ENCODE results near the gene ACOD1.
"Not testable (repeated sequence)": the region's sequence is repeated elsewhere in the genome, so short reads cannot be mapped to it uniquely, and the experiment has no call there.

ACOD1 gene

DNA sequence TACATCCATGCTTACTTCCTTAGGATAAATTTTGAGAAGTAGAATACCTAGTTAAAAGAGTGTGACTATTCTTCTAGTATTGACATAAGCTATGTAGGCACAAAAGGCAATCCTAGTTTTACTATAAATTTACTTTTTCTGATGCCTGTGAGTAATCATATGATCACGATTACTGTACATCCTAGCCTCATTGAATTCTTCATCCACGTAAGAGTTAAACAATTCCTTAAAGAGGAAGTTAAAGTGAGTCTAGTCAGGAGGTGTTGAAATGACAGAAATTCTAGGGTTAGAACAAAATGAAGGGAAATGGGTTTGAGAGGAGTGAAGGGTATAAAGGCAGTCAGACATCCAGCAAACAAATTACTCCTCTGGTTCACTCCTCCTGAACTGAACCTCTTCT lies at the start of gene ACOD1:
Gene ACOD1 (plus strand): TSS at position 363 of the 400 bp plus-strand sequence. CDS start 48 bp downstream, outside the sequence.
- DNase-seq = no peak

DNA sequence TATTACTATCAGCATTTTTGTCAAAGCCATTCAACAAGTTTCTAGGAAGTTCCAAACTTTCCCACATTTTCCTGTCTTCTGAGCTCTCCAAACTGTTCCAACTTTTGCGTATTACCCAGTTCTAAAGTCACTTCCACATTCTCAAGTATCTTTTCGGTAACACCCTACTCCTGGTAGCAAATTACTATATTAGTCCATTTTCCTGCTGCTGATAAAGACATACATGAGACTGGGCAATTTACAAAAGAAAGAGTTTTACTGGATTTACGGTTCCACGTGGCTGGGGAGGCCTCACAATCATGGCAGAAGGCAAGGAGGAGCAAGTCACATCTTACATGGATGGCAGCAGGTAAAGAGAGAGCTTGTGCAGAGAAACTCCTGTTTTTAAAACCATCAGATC lies 49.2 kb upstream of the ACOD1 start:
- not testable (repeated sequence) for DNase-seq

DNA sequence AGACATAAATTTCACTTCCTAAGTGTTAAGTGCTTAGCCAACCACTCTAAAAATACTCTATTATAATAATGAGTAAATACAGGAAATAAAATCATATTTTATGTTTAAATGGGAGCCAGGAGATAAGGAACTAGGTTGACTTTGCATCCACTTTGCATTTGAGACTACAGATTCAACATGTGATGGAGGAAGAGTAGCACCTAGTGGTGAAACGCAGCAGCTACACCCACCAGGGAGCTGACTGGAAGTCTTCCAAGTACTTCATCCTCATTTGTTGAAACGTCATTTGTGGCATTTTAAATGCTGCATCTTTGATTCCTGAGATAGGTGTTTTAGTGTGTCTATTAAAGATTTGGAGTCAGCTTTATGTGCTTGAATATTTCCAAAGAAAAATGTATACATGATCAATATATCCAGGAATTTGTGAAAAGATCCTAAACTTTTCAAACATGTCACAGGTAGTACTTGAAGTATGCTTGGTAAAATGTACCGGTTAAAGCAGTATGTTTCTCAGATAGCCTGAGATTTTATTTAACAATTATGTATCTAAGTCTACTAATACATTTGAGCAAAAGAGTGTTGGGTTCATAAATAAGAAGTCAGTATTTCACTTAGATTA lies 44.7 kb upstream of the ACOD1 start:
- no peak for DNase-seq

DNA sequence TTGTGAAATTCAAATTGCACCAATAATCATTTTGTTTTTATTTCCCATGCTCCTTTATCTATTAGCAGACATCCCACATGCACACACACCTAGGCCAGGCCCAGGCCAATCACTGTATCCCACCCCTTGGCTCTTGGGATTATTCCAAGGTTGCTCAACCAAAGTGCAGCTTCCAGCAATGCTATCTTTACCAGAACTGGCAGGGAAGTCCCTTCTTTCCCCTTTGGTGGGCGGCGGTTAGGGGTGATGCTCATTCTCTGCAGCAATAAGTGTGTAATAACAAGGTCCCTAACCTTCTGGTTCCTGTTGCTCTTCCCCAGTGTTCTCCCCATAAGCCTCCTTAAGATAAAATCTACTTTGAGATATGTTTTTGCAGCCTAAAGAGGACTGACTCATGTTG lies 43.8 kb upstream of the ACOD1 start:
- DNase-seq = no peak

DNA sequence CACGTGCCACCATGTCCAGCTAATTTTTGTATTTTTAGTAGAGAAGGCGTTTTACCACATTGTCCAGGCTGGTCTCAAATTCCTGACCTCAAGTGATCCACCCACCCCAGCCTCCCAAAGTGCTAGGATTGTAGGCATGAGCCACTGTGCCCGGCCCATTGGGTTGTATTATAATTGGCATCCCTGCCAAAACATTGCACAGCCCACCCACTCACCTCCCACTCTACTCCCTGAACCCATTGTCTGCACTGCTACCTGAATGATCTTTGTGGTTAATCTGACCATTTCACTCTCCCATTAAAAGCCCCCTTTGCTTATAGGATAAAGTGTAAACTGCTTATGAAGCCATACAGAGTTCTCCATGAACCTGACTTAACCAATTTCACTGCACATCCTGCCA lies 35.8 kb upstream of the ACOD1 start:
- no peak for DNase-seq

DNA sequence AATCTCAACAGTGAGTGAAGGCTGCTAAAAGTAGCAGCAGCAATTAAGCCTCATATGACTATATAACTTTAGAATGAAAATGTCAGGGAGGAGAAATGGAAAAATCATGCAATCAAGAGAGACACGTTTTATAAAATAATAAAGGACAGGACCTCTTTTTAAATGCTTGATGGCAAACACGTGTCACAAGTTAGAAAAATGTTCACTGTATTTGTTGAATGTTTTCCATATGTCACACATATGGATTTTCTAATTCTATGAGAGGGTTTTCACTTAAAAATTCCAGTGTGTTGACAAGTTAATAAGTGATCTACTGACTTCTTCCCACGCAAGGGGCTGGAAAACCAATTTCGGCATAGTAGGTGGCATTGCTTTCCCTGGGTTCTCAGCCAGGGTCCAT lies 34.4 kb upstream of the ACOD1 start:
- DNase-seq = no peak

DNA sequence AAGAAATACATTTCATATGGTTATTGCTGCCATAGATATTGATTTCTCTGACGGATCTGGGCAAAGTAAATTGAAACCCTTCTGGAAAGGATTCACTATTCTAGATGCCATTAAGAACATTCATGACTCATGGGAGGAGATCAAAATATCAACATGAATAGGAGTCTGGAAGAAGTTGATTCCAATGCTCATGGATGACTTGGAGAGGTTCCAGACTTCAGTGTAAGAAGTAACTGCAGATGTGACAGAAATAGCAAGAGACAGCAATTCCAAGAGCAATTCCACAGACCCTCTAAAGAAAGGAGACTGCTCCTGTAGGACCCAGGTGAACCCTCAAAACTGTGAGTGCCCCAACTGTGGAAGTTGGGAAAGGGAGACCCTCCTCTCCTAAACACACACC lies 31.2 kb upstream of the ACOD1 start:
- no peak for DNase-seq

DNA sequence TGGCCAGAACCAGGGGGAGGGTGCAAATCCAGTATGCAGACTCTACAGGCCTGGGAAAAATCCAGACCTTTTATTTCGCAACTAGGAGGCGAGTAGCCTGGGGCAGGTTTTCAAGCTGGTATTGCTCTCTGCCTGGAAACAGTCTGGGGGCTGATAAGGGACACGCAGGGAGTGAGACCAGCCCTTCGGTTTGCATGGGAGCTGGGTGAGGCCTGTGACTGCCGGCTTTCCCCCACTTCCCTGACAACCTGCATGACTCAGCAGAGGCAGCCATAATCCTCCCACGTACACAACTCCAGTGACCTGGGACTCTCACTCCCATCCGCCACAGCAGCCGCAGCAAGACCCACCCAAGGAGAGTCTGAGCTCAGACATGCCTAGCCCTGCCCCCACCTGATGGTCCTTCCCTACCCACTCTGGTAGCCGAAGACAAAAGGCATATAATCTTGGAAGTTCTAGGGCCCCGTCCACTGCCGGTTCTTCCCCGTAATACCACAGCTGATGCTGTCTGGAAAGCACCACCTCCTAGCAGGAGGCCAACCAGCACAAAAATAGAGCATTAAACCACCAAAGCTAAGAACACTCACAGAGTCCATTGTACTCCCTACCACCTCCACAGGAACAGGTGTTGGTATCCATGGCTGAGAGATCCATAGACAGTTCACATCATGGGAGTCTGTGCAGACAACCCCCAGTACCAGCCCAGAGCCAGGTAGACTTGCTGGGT lies 30.4 kb upstream of the ACOD1 start:
- DNase-seq = not testable (repeated sequence)

DNA sequence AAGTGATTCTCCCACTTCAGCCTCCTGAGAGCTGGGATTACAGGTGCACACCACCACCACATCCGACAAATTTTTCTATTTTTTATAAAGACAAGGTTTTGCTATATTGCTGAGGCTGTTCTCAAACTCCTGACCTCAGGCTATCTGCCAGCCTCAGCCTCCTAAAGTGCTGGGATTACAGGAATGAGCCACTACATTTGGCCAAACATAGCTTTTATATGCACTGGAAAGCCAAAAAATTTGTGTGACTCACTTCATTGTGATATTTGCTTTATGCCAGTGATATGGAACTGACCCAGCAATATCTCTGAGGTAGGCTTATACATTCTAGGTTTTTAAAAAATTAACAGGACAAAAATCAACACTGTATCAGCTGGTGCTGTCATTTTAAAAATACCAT lies 26.8 kb upstream of the ACOD1 start:
- no peak for DNase-seq

DNA sequence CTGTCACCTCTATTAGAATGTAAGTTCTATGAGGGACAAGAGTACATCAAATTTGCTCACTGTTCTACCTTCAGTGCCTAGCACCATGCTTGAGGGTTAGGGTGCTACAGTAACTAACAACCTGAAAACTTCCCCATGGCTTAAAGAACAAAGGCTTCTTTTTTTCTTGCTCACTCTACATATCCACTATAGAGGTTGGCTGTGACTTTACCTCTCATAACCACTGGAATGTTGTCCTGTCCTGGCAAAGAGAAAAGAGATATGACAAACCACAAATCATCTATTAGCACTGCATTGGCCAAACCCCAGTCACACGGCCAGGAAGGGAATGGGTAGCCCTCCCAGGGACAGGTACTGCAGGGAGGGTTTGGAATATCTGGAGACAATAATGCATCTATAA lies 23.2 kb upstream of the ACOD1 start:
- no peak for DNase-seq

DNA sequence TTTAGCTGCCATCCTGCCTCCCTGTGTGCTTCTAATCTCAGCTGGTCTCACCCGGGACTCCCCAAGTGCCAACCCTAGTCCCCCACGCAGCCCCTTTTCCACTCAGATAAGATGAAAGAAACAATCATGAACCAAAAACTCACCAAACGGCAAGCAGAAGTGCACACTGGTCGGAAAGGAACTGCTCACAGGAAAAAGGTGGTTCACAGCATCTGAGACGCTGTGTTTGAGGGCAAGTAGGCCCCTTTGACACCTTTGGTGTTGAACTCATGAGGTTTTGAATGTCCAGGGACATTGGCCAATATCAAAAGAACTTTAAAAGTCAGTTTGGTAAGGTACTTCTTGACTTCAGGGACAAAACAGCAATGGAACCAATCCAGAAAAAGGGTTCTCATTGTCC lies 20.4 kb upstream of the ACOD1 start:
- no peak for DNase-seq

DNA sequence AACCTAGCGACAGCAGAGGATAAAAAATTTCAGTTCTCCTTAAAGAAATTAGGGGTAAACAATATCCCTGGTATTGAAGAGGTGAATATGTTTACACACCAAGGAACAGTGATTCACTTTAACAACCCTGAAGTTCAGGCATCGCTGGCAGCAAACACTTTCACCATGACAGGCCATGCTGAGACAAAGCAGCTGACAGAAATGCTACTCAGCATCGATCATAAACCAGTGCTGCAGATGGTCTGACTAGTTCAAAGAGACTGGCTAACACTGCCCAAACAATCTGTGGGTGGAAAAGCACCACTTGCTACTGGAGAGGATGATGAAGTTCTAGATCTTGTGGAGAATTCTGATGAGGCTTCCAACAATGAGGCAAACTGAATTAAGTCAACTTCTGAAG lies 19.9 kb upstream of the ACOD1 start:
- DNase-seq = no peak

DNA sequence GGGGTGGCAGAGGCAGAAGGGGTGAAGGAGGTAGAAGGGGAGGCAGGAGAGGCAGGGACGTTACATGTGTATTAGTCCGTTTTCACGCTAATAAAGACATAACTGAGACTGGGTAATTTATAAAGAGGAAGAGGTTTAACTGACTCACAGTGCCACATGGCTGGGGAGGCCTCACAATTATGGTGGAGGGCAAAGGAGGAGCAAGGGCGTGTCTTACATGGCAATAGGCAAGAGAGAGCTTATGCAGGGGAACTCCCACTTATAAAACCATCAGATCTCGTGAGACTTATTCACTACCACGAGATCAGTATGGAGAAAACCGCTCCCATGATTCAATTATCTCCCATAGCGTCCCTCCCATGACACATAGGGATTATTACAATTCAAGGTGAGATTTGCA lies 19.0 kb upstream of the ACOD1 start:
- DNase-seq = no peak

DNA sequence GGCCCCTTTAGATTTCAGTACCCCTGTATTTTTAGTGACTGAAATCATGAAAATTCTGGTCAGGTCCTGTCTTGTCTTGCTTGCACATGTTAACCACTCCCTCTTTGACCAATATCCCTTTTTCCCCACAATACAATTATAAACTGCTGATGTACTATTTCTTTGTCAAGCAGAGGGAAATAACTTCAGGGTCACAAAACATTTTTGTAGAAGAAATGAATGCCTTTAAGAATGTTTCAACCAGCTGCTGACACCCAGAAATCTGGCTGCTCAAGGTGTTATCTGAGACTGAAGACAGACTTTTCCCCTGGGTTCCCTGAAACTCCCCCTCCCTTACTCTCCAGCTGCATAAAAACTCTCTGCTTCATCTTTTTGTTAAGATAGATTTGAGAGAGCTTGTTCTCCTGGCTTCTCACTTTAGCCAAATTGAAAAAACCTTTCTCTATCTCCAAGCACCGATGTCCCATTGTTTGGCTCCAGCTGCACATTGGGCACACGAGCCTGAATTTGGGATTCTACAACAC lies 18.4 kb upstream of the ACOD1 start:
- no peak for DNase-seq

DNA sequence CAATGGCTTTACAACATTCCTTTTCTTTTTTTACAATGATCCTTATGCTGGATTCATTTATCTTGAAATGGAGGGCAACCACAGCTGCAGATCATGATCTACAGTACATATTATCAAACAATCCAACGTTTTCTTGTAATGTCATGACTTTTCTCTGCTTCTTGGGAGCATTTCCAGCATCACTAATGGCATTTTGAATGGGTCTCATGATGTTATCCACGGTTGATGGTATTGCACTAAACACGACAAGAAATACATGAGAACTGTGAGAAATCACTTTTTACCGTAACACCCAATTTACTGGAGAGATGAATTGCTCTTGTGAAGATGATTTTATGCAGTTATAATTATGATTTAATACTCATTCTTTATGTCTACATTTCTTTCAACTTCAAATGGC lies 16.2 kb upstream of the ACOD1 start:
- no peak for DNase-seq

DNA sequence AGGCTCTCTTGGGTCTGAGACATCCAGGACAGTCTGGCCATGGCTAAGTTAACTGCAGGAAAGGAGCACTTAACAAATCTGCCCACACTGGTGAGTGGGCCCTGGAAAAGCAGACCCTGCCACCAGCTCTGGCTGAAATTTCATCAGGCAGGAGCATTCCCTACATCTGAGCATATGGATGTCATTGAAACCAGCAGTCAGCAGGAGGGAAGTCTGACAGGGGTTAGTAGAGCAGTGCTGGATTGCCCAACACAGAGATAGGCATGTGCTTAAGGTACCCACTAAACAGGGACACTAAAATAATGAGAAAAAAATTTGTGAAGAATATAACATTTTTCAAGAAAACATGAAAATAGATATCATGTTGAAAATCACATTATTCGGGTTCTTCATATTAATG lies 13.6 kb upstream of the ACOD1 start:
- no peak for DNase-seq

DNA sequence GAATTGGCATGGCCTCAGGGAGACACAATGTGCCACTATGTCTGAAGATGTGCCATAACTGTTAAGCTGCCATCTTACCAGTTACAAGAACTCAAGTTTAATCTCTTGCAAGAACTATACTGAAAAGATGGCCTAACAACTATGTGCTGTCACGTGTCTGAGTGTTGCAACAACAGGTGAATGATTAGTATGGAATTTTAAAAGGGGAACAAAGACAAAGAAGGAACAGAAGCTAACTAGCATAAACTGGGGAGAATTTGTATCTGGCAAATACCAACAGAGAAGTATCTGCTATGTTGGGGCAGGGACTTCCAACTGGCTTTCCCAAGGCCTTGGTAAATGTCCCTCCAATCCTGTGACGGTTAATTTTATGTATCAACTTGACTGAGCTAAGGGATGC lies 11.5 kb upstream of the ACOD1 start:
- no peak for DNase-seq

DNA sequence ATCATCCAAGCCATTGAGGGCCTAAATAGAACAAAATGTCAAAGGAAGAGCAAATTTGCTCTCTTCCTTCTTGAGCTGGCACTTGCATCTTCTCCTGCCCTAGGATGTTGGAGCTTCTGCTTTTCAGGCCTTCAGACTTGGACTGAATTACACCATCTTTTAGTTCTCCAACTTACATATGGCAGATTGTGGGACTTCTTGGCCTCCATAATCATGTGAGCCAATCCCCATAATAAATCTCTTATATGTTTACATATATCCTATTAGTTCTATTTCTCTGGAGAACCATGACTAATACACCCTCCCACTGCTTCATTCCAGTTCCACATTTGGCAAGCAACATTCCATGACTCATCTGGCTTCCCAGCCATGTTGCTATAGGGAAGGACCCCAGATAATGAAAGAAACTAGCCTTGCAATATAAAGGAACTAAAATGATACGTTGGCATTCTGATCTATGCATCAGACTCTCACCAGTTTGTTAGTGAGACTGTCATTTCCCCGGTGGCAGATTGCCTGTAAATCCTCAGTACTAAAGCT lies 11.0 kb upstream of the ACOD1 start:
- peak; percentile 64 for DNase-seq

DNA sequence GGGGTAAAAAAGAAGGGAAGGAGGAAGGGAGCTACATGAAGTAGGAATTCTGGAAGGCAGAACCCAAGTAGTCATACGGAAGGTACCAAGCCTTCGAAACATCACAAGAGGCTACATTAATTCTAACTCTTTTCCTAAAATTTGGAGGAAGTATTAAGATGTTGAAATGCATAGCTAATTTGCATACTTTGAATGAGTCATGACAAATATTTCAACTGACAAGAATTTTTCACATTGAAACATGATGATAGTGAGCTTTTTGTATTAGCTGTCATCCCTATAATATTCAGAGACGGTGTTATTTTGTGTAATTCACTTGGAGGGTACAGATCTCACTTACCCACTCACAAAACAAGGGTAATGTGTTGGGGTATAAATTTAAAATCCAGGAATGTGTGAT lies 9.1 kb upstream of the ACOD1 start:
- DNase-seq = no peak

DNA sequence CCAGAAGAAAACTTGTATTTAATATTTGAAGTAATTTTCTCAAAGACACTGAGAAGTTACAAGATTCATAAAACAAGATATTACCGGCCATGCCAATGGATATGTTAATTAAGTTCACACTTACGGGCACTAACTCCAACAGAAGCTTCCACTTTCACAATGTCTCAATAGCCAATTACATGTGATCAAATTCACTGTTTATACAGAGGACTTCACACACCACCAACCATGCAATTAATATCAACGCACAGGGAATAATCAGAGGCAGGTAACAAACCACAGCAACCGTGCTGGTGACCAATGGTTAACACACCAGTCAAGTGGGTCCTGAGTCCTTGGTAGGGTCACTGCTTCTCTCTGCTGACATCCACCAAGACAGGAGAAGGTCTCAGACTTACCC lies 5.9 kb upstream of the ACOD1 start:
- DNase-seq = no peak

DNA sequence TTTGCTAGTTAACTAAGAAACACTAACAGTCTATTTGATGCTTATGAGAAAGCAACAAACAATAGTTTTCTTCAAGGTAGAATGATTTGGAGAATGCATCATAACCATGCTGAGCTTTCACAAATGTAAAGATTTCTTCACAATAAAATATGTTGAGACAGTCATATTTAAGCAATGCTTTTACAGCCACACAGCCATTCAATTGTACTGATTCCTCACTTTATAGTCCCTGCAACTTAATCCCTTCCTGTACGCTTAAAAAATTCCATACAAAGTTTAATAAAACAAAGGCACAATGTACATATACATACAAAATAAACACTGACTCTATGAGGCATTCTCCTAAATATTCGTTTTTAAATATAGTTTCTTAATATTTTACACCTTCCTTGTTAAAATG lies 4.7 kb upstream of the ACOD1 start:
- DNase-seq = no peak

DNA sequence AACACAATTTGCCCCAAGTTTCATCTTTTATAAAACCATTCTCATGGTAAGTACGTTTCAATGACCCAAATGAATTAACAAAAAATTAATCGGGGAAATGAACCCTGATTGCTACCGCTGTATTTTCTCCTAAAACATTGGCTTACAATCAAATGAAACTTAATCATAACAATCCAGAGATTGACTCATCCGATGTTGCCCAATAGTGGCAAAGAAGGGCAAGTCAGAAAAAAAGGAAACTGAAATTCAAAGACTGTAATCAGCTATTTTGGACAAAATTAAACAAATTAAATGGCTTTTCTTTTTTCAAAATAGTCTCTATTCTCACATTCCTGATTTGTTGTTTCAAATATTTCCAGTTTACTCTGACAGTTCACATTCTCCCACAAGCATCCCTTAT lies 3.9 kb upstream of the ACOD1 start:
- no peak for DNase-seq

DNA sequence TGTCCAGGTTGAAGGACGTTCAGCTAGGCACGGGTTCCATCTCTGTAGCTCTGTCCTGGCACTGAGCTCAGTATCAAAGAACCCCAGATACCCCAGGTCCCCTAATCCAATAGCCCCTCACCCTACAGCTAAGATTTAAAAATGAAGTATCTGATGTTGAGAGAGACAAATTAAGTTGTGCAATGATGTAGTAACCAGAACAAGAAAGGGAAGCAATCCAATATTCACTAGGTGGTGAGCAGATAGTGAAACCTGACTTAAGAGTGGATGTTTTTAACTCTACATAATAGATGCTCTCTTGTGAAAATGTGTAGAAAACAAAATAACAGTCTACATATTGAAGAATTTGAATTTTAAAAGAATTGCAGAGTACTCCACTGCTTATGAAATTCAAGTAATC lies 1.8 kb downstream of the ACOD1 start:
- no peak for DNase-seq

DNA sequence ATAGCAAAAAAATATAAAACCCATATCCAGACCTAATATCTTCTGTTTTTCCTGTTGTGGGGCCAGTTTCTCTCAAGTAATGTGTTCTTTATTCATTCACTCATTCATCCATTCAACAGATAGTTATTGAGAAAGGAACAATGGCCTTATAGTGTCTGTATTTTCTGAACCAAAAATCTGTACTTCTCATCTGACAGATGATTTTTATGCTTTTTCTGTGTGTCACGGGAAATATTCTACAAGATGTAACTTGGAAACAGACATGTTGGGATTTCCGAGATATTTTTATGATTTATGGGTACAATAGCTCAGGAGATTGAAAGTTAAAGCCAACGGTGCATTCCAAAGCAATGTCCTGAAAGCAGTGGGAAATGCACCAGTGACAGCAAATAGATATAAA lies 5.7 kb downstream of the ACOD1 start:
- no peak for DNase-seq

DNA sequence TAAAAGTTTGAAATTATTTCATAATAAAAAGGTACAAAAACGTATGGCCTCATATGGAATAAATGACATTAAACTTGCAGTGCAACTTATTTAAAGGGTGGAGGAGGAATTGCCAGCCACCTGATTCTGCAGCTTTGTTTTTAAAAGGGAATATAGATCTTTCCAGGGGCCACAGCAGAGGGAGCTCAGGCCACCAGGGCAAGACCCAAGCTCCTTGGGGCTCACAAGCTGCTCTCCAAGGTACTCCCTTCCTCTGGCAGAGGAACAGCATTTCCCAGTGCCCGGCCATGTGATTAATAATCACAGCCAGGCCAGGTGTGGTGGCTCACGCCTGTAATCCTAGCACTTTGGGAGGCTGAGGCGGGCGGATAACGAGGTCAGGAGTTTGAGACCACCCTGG lies 6.2 kb downstream of the ACOD1 start:
- no peak for DNase-seq
